PC-9 (cell line): ENCODE results near the gene PSMB5.

Experiments used
- CTCF ChIP-seq: fragments of 200-600 bp; sonication (generic); conservative IDR thresholded peaks from 2 replicates; pipeline ENCODE4 v1.6.1; 2017; ENCODE audit warnings: mixed run types, antibody characterized with exemption, mild to moderate bottlenecking, moderate library complexity
- EZH2 ChIP-seq: fragments of 200-600 bp; sonication (generic); IDR thresholded peaks from 2 replicates; pipeline ENCODE4 v1.8.0; 2017; ENCODE audit warnings: antibody characterized with exemption, low read depth

- TF ChIP-seq CTCF = no peak
- no peak for TF ChIP-seq EZH2
Measured at GRCh38 chr14:23070262-23071129, 35.8 kb upstream of the PSMB5 start.
